ENCODE data around the gene ARV1. TPM values are rescaled to one million over a fixed set of nuclear protein-coding genes. Genes with fewer than 3 reads are reported as not detected.
"Not testable (repeated sequence)": the region's sequence is repeated elsewhere in the genome, so short reads cannot be mapped to it uniquely, and the experiment has no call there.

The ARV1 gene
- total and polyA plus RNA-seq, 7 donors: 15.5 to 32.1 (median 20.4) TPM

- H3K36me3 ChIP-seq: no peaks in the 10 kb centered on the region
- H3K27me3 ChIP-seq: no peaks in the 10 kb centered on the region
- intact Hi-C loops (cut with DNase I): no loop called here
- peaks cover 0 to 4% (median 0%) of the 10 kb centered on the region in 4 donors for H3K4me1 ChIP-seq
- WGBS, 2 donors: 93 to 94% methylated on average over 14 of the region's 14 CpGs
- DNase-seq: no peak
- no peak overlapping the region for H3K4me3 ChIP-seq
- TF ChIP-seq CTCF (IDR thresholded peaks at IDR 0.05) (no peak), EP300 (IDR thresholded peaks at IDR 0.05) (no peak), POLR2AphosphoS5 (IDR thresholded peaks at IDR 0.05) (no peak), POLR2A (IDR thresholded peaks at IDR 0.05) (no peak)
- H3K9me3 ChIP-seq: no peaks in the 10 kb centered on the region
- no peak overlapping the region for H3K27ac ChIP-seq
Measured at GRCh38 chr1:231019711-231020110, 40.8 kb downstream of the ARV1 start.

- DNase-seq: no peak
- H3K9me3 ChIP-seq: no peaks in the 10 kb centered on the region
- WGBS, 2 donors: 76 to 85% methylated on average over 14 of the region's 14 CpGs
- H3K27ac ChIP-seq: peak overlapping the region in 1 of 4 donors; percentile 10
- no peaks in the 10 kb centered on the region for H3K36me3 ChIP-seq
- H3K27me3 ChIP-seq: no peaks in the 10 kb centered on the region
- intact Hi-C loops (cut with DNase I): no loop called here
- no peak overlapping the region for H3K4me3 ChIP-seq
- H3K4me1 ChIP-seq: peaks cover 0 to 4% (median 0%) of the 10 kb centered on the region in 4 donors
- TF ChIP-seq CTCF (IDR thresholded peaks at IDR 0.05) (no peak), EP300 (IDR thresholded peaks at IDR 0.05) (no peak), POLR2A (IDR thresholded peaks at IDR 0.05) (no peak), POLR2AphosphoS5 (IDR thresholded peaks at IDR 0.05) (no peak)
Measured at GRCh38 chr1:231020139-231020601, 41.3 kb downstream of the ARV1 start.

GRCh38 chr1:231020816-231021215 is 41.9 kb downstream of the ARV1 start:
- DNase-seq: no peak
- Histone ChIP-seq H3K4me3 (no peak overlapping the region), H3K27ac (peak overlapping the region in 1 of 4 donors; percentile 10), H3K9me3 (no peaks in the 10 kb centered on the region), H3K4me1 (peaks cover 0 to 4% (median 0%) of the 10 kb centered on the region in 4 donors), H3K27me3 (no peaks in the 10 kb centered on the region), H3K36me3 (no peaks in the 10 kb centered on the region)
- intact Hi-C loops (cut with DNase I): no loop called here
- 63 to 77% methylated on average over 7 of the region's 7 CpGs for WGBS, 2 donors
- TF ChIP-seq CTCF (IDR thresholded peaks at IDR 0.05) (no peak), POLR2A (IDR thresholded peaks at IDR 0.05) (no peak), EP300 (IDR thresholded peaks at IDR 0.05) (no peak), POLR2AphosphoS5 (IDR thresholded peaks at IDR 0.05) (no peak)

- H3K36me3 ChIP-seq: no peaks in the 10 kb centered on the region
- DNase-seq: no peak
- WGBS, 2 donors: 90 to 92% methylated on average over 12 of the region's 12 CpGs
- no peaks in the 10 kb centered on the region for H3K9me3 ChIP-seq
- peaks cover 0 to 4% (median 0%) of the 10 kb centered on the region in 4 donors for H3K4me1 ChIP-seq
- TF ChIP-seq CTCF (IDR thresholded peaks at IDR 0.05) (no peak), POLR2A (IDR thresholded peaks at IDR 0.05) (no peak), EP300 (IDR thresholded peaks at IDR 0.05) (no peak)
- intact Hi-C loops (cut with DNase I): no loop called here
- H3K27ac ChIP-seq: no peak overlapping the region
- no peak overlapping the region for H3K4me3 ChIP-seq
- no peaks in the 10 kb centered on the region for H3K27me3 ChIP-seq
Measured at GRCh38 chr1:231021540-231022031, 42.7 kb downstream of the ARV1 start.

- H3K27ac ChIP-seq; intact Hi-C loops (cut with DNase I); DNase-seq; H3K36me3 ChIP-seq; H3K9me3 ChIP-seq; H3K4me1 ChIP-seq; H3K27me3 ChIP-seq; H3K4me3 ChIP-seq: not testable (repeated sequence)
- 93 to 97% methylated on average over 7 of the region's 7 CpGs for WGBS, 2 donors
Measured at GRCh38 chr1:231022543-231022942, 43.6 kb downstream of the ARV1 start.
